ENCODE results near the gene DNMT1.

DNMT1 gene

DNA sequence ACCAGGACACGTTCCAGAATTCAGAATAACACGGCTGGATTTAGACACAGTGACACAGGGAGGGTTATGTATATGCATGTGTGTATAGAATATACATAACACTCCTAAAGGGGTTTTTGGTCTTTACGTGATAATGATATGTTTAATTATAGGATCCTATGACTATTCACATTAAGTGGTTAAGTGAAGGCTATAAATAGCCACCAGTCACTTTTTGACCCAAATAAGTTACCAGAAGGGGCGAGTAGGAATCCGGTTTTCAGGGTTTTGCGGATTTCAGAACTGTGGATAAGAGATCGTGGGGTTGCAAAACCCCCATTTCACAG, 99.2 kb downstream of the DNMT1 start:
- no peak for DNase-seq (ENCODE audit: low read depth in 2 of 2)

DNA sequence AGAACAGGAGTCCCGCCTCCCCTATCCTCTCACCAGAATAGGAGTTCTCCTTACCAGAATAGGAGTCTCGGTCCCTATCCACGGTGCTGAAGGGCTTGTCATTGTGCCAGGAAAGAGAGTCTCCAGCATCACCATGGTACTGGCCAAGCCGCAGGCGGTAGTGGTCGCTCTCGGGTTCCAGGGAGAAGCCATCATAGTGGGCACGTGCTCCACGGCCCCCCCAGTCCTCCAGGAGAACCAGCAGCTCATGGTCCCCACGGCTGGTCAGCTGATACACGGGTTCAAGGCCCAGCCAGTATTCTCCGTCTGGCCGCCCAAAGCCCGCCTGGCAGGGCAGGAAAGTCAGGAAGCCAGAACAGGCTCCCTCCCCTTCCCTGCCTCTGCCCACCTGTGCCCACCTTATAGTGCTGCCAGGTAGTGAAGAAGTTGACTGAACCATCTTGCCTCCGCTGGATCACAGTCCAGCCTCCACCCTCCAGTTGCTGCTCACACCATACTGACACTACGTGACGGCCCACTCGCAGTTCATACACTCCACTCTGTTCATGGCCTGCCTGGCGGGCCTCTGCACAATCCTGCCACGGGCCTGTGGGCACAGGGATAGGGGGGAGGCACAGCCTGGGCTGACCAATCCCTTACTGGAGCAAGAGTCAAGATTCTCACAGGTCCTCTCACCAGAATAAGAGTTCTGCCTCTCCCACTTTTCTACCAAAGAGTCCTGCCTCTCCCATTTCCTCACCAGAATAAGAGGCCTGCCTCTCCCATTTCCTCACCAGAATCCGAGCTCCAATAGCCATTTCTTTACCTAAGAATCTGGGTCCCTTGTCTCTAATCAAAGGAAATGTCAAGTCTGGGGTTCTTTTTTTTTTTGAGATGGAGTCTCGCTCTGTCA, 101.2 kb downstream of the DNMT1 start:
- no peak for DNase-seq (ENCODE audit: low read depth in 2 of 2)

DNA sequence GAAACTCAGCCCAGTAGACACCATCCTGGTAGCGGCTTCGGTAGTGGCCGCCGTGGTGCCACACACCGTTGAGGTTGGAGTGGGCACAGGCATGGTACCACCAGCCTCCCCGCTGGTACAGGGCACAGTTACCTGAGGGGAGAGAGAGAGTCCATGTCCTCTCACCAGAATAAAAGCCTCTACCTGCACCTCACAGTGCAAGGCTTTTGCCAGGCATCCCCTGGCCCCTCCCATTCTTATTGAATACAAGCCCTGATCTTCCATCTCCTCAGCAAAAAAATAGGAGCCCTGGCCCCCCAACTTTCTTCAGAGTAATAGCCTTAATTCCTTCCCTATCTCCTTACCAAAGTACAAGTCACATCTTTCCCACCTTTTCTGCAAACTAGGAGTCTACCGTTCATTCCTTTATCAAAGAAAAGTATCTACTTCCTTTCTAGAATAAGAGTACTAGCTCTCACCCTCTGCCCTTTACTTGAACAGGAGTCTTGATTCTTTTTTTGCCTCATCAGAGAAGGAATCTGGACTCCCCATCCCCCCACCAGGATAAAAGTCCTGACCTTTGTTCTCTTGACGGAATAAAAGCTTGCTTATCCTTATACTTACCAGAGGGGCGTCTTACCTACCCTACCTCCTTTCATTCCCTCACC, 102.0 kb downstream of the DNMT1 start:
- DNase-seq (ENCODE audit: low read depth in 2 of 2): no peak

DNA sequence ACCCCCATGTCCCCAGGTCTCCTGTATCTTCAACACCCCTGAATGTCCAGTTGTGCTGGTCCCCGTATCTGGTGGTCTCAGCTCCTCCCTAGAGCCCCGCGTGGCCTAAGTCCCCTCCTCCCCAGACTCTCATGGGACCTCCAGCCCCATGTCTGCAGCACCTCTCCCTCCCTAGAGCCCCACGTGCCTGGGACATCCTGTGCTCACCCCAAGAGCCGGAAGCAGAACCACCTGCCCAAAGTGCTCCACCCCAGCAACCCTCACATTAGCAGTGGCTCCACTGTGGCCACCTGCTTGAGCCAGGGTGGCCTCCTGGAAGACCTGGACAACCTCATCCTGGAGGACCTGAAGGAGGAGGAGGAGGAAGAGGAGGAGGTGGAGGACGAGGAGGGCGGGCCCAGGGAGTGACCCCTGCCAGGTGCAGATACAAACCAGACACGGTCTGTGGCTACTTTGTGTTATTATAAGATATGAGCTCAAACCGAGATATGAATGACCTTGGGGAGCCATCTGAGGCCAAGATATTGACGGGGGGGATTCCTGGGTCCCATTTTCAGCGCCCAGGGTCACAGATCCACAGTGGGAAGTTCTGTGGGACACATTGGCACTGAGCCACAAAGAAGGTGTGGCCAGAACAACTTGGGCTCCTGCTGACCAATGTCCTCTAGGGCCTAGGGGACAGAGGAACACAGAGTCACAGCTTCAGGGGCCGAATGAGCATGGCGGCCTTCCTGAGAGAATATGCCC, 102.7 kb downstream of the DNMT1 start:
- no peak for DNase-seq (ENCODE audit: low read depth in 2 of 2)

DNA sequence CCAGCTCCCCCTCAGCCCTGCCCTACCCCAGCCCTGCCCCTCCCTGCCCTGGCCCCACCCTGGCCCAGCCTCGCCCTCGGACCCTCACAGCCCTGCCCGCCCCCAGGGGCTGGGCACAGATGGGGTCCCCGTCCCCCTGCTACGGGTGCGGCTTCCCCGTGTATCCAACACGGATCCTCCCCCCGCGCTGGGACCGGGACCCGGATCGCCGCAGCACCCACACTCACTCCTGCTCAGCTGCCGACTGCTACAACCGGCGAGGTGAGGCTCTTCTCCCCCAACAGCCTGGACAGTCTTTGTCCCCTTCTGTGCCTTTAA, 103.4 kb downstream of the DNMT1 start:
- DNase-seq (ENCODE audit: low read depth in 2 of 2): no peak

DNA sequence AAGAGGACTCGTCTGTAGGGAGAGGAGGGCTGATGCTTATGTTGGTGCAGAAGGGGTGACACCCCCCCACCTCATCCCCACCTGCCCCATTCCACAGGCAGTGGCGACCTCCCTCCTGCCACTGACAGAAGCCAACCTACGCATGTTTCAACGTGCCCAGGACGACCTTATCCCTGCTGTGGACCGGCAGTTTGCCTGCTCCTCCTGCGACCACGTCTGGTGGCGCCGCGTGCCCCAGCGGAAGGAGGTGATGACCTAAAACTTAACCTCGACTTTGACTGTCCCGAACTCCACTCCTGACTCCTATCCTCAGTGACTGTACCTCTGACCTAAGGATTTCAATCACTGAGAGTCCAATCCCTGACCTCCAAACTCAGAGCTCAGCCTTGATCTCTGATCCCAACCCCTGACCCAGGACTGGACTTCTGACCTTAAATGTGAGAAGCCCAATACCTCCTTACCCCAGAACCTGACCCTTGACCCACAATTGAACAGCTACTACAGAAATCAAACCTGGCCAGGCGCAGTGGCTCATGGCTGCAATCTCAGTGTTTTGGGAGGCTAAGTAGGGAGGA, 104.9 kb downstream of the DNMT1 start:
- DNase-seq (ENCODE audit: low read depth in 2 of 2): no peak

DNA sequence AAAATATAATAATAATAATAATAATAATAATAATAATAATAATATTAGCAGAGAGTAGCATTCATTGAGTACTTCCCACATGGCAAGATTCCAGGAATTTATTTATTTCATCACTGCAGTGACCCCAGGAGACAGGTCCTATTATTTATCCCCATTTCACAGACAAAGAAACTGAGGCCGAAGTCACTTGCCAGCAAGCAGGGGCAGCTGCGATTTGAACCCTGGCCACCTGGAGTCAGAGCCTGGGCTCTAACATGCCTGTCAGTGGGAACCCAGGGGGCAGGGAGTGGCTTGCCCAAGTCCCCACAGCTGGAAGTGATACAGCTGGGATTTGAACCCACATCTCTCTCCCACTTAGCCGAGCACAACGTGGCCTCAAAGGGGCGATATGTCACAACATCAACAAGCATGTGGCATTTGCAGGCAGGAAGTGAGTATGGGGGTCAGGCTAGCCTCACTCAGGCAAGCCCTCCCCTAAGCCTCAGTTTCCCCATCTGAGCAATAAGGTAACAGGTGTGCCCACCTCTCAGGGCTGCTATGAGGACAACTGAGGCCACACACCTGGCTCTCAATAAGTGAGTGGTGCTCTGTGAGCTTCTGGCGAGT, 105.7 kb downstream of the DNMT1 start:
- no peak for DNase-seq (ENCODE audit: low read depth in 2 of 2)

DNA sequence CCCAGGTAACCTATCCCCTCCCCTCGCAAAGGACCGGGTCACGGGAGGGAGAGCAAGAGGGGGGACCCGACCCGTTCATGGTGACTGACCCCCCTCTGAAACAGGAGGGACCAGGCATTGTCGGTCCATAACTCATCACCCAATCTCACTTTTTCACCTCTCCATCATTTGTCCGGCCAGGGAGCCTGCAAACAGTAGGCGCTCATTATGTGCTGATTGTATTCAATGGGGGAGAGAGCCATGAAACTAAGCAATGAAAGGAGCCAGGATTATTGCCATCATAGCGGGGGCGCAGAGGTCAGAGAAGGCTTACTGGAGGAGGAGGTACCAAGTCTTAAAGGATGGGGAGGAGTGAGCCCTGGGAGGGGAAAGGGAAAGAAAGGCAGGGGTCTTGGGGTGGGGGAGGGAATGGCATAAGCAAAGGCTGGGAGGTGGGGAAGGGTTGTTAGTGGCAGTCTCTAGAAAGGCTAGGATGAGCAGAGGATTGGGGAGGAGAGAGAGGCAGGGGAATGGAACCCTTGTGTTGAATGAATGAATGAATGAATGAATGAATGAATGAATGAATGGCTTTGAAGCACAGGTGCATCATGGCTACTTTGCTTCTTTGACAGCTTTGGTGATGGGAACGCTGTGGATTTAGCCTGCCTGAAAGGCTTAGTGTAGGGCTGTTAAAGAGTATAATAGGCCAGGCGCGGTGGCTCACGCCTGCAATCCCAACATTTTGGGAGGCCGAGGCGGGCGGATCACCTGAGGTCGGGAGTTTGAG, 107.3 kb downstream of the DNMT1 start:
- no peak for DNase-seq (ENCODE audit: low read depth in 2 of 2)

DNA sequence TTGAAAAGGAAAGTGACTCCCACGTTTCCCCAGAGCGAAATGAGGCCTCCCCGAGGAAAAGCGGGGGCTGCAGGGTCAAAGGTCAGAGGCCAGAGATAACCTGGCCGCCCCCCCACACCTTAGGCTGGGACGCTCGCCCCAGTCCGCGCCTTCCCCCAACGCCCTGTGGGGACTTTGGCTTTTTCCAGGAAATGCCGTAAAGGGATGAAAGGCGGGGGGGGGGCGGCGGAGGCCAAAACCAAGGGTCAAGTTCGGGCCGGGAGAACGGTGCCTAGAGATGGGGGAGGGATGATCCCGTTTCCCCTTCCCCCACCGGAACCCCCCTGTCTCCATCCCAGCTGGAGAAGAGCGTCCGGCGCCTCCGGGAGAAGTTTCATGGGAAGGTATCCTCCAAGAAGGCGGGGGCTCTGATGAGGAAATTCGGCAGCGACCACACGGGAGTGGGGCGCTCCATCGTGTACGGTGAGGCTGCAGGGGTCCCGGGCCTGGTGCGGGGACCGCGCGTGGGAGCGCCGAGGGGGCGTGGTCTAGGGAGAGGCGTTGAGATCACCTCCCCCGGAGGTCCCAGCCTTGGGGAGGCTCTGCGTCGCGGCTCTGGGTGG, 108.1 kb downstream of the DNMT1 start:
- no peak for DNase-seq (ENCODE audit: low read depth in 2 of 2)

DNA sequence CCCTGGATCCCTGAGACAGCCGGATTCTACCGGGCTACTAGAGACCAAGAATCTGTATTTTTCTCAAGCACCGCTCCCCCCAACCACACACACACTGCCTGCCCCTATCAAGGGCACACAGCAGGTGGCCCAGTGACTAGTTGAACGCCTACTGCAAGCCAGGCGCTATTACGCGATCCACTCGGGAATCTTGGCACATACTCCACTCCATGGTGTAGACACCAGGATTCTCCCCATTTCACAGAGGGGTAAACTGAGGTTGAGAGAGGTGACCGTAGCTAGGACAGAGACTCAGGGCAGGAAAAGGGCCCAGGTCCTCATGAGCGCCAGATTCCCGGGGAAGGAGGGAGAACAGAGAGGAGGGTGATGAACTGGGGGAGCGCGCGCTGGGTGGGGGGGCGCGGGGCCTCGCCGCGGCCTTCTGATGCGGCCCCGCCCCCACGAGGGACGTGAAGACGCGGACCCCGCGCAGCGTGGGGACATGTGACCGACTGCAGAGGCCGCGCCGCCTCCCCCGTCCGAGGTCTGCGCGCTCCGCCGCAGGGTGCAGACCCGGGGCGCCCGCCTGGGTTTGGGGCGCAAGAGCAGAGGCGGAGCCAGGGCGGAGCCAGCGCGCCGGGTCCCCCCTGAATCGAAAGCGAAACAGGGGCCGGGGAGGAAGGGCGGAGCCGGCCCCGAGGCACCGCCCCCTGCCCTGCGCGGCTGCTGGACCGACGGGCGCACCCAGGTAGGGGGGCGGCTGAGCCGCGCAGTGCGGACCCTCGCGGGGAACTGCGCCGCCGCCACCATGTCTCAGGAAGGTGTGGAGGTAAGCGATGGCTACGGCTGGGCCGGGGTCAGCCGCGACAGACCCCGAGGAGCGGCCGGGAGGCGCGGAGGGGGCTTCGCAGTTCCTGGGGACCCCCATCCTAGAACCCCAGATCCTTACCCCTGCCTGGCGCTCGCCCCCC, 108.8 kb downstream of the DNMT1 start, which contains the start of gene SHFL:
Gene SHFL (plus strand): TSS at position 677 of the 950 bp plus-strand sequence. CDS start 111 bp downstream, at position 788.
- peak; percentile 62 to 63 for DNase-seq (ENCODE audit: low read depth in 2 of 2)

DNA sequence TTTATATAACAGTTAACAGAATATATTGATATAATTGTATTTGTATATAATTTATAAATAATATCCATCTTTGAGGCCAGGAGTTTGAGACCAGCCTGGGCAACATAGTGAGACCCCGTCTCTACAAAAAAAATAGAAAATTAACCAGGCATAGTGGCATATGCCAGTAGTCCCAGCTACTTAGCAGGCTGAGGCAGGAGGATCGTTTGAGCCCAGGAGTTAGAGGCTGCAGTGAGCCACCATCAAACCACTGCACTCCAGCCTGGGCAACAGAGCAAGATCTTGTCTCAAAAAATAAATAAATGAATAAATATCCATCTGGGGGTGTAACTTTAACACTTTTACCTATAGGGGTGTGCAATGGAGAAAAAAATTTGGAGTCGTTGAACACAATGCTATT, 110.0 kb downstream of the DNMT1 start:
- DNase-seq (ENCODE audit: low read depth in 2 of 2): no peak

DNA sequence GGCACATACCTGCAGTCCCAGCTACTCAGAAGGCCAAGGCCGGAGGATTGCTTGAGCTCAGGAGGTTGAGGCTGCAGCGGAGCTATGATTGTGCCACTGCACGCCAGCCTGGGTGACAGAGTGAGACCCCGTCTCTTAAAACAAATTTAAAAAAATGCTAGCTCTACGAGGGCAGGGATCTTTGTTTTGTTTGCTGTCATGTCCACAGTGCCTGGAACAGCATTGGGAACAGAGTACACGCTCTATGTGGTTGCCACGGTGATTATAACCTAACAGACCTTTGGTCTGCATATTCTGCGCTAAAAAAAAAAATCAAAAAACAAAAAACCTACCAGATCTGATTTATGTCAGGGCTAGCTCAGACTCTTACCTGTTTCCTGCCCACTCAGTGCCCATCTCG, 110.8 kb downstream of the DNMT1 start:
- no peak for DNase-seq (ENCODE audit: low read depth in 2 of 2)

All from stimulated activated CD4-positive, alpha-beta T cell treated with anti-CD3 and anti-CD28 coated beads, Interleukin-1b, Interleukin-23, amount 100 ng/mL, for 1 hour (primary cell).